Upper lobe of left lung (tissue), 4 donors: ENCODE measurements around the gene KDM2A.

Experiments used
- EP300 ChIP-seq, 4 donors: sonication (generic); formaldehyde crosslinking; IDR thresholded peaks; one replicate each; pipeline ENCODE4 v1.5.1; 2017; ENCODE audit warnings: antibody characterized with exemption in 4 of 4, control low read depth in 2 of 4
- POLR2A ChIP-seq, 4 donors: fragments of 450-650 bp; IDR thresholded peaks; one replicate each; pipeline ENCODE4 v1.5.1; 2016 to 2017; ENCODE audit warnings: antibody characterized with exemption in 4 of 4, mild to moderate bottlenecking in 2 of 4
- TF ChIP-seq, protein P1 (sequence below), 6 experiments: fragments of 450-650 bp in 4 of 6; fragments of 200-600 bp in 2 of 6; sonication (generic) in 2 of 6; IDR thresholded peaks; one replicate each; pipeline ENCODE4 v1.5.1; 2016 to 2019; ENCODE audit warnings: antibody characterized with exemption in 6 of 6

DNA sequence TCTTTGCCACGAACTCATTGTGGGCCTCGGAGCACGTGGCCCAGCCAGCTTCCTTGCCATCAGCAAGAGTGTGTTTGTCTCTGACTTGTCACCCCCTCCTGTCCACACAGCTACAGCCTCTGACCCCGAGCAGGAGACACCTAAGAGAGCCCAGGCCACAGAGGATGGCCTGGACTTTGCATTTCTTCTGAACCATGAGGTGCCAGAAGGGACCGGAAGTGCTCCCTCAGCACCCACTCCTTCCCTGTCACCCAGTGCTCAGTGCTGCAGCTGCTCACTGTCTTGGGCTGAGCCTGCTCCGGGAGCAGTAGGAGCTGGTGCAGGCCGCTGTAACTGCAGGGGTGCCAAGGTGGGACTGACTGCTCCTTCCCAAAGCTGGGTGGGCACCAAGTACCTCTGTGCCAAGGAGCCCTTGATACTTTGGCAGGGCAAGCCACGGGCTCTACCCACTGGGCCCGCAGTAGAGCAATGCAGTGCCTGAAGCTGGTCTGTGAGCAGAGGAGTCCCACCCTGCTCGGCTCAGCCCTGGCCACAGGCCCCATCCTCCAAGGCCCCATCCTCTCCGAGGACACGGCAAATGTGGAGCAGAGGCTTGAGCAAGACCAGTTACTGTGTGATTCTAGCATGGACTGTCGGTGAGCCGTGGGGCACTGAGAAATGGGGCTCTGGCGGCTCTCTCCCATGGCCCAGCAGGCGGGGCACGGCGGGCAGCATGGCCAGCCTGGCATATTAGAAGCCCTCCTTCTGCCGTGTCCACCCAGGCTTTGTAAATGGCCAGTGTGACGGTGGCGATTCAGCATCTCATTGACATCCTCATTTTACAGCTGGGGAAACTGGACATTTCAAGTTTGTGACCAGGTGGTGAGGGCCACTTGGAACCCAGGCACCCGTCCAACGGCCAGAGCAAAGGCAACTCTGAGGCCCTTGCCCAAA, 153.5 kb downstream of the KDM2A start:
- TF ChIP-seq POLR2A (IDR thresholded peaks at IDR 0.05) (no peak), EP300 (IDR thresholded peaks at IDR 0.05) (no peak)
- TF ChIP-seq, protein P1, sequence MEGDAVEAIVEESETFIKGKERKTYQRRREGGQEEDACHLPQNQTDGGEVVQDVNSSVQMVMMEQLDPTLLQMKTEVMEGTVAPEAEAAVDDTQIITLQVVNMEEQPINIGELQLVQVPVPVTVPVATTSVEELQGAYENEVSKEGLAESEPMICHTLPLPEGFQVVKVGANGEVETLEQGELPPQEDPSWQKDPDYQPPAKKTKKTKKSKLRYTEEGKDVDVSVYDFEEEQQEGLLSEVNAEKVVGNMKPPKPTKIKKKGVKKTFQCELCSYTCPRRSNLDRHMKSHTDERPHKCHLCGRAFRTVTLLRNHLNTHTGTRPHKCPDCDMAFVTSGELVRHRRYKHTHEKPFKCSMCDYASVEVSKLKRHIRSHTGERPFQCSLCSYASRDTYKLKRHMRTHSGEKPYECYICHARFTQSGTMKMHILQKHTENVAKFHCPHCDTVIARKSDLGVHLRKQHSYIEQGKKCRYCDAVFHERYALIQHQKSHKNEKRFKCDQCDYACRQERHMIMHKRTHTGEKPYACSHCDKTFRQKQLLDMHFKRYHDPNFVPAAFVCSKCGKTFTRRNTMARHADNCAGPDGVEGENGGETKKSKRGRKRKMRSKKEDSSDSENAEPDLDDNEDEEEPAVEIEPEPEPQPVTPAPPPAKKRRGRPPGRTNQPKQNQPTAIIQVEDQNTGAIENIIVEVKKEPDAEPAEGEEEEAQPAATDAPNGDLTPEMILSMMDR (IDR thresholded peaks at IDR 0.05) = no peak
